HEK293T (cell line): Measurements from ENCODE around the gene LRRC71.
A peak's percentile ranks its signal among the peaks of the same experiment; 100 is the strongest.

ENCODE experiments used
- CTCF ChIA-PET: fragments of 350-600 bp; formaldehyde crosslinking; extraction: SDS; loops from one replicate; lab custom pipeline; 2021; ENCODE audit warnings: antibody characterized with exemption, inconsistent platforms; lab: Yijun Ruan, JAX
- POLR2A ChIA-PET: fragments of 350-600 bp; formaldehyde crosslinking; extraction: SDS; loops from one replicate; lab custom pipeline; 2020; ENCODE audit warnings: antibody characterized with exemption, inconsistent platforms; lab: Yijun Ruan, JAX
- DNase-seq: peaks from one replicate; pipeline ENCODE4 v3.0.0; 2012; ENCODE audit warnings: mixed read lengths; ENCODE audit errors: extremely low spot score
- ARNT ChIP-seq: fragments of 450-650 bp; IDR thresholded peaks from 2 replicates; pipeline ENCODE4 v1.6.1; 2017; ENCODE audit warnings: mild to moderate bottlenecking
- BHLHE40 ChIP-seq: fragments of 450-650 bp; IDR thresholded peaks from 2 replicates; pipeline ENCODE4 v1.6.1; 2016; ENCODE audit warnings: mild to moderate bottlenecking, moderate library complexity, borderline replicate concordance
- CTBP1 ChIP-seq: fragments of 450-650 bp; IDR thresholded peaks from 2 replicates; pipeline ENCODE4 v1.6.1; 2016; ENCODE audit warnings: borderline replicate concordance
- ELF4 ChIP-seq: fragments of 450-650 bp; IDR thresholded peaks from 2 replicates; pipeline ENCODE4 v1.6.1; 2017; ENCODE audit warnings: antibody characterized with exemption
- FOXA1 ChIP-seq: fragments of 450-650 bp; IDR thresholded peaks from 2 replicates; pipeline ENCODE4 v1.6.1; 2016; ENCODE audit warnings: mild to moderate bottlenecking
- FOXK2 ChIP-seq: fragments of 450-650 bp; IDR thresholded peaks from 2 replicates; pipeline ENCODE4 v1.6.1; 2016; ENCODE audit warnings: mild to moderate bottlenecking
- FOXM1 ChIP-seq: fragments of 450-650 bp; IDR thresholded peaks from 2 replicates; pipeline ENCODE4 v1.6.1; 2017; ENCODE audit warnings: mild to moderate bottlenecking, borderline replicate concordance
- HDGF ChIP-seq: fragments of 450-650 bp; IDR thresholded peaks from 2 replicates; pipeline ENCODE4 v1.6.1; 2017; ENCODE audit warnings: antibody characterized with exemption, borderline replicate concordance
- L3MBTL2 ChIP-seq: fragments of 450-650 bp; conservative IDR thresholded peaks from 2 replicates; pipeline ENCODE4 v1.6.1; 2016; ENCODE audit warnings: mild to moderate bottlenecking
- LEF1 ChIP-seq: fragments of 450-650 bp; IDR thresholded peaks from 2 replicates; pipeline ENCODE4 v1.6.1; 2017; ENCODE audit warnings: mild to moderate bottlenecking, borderline replicate concordance
- NFRKB ChIP-seq: fragments of 450-650 bp; IDR thresholded peaks from 2 replicates; pipeline ENCODE4 v1.6.1; 2016; ENCODE audit warnings: mild to moderate bottlenecking, moderate library complexity
- SP1 ChIP-seq: fragments of 450-650 bp; IDR thresholded peaks from 2 replicates; pipeline ENCODE4 v1.6.1; 2017
- SUZ12 ChIP-seq: fragments of 450-650 bp; IDR thresholded peaks from 2 replicates; pipeline ENCODE4 v1.6.1; 2016; ENCODE audit warnings: mild to moderate bottlenecking
- TARDBP ChIP-seq: fragments of 450-650 bp; IDR thresholded peaks from 2 replicates; pipeline ENCODE4 v1.6.1; 2016
- ZNF384 ChIP-seq: fragments of 450-650 bp; IDR thresholded peaks from 2 replicates; pipeline ENCODE4 v1.6.1; 2016
- TF ChIP-seq, protein P1 (sequence below): fragments of 450-650 bp; IDR thresholded peaks from 2 replicates; pipeline ENCODE4 v1.6.1; 2016

LRRC71 gene

DNA sequence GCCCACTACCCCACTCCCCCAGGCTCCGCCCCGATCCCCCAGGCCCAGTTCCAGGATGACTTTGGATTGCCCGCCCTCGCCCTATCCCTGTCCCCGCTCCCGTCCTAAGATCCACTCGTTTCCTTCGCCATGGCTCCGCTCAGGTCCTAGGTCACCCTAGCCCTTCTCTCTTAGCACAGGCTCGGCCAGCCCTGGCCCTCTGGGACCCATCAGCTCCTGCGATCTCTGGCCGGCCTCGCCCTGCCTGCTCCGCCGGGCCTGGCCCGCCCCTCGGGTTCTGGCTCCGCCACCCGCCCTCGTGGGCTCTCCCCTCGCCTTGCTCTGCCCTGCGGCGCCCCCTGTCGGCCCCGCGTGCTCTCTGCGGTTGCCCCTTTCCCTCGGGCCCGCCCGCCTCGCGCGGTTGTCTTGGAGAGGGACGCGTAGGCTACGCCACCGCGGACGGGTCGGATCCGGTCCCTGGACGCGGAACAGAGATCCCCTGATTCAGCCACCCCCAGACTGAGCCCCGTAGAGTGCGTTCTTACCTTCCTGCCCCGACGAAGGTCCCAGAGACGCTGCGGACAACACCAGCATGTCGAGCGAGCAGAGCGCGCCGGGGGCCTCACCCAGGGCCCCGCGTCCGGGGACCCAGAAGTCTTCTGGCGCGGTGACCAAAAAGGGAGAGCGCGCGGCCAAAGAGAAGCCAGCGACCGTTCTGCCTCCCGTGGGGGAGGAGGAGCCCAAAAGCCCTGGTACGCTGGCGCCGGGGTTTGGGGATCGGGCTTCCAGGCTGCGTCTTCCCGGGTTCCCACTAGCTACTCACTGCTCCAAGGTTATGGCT lies at the start of gene LRRC71:
Gene LRRC71 (plus strand): TSS at position 400 of the 820 bp plus-strand sequence. CDS start 172 bp downstream, at position 572.
- POLR2A ChIA-PET, result interaction anchor here (1.7 kb wide), 1 partner anchor 192 kb away, joined by 3 read pairs; the partner anchor contains the start of genes ISG20L2 and METTL25B
- peak; percentile 99 for DNase-seq
- TF ChIP-seq L3MBTL2 (peak; percentile 53; the same call in 1 of the 2 replicates), FOXA1 (no peak), ARNT (peak; percentile 57; the same call in 1 of the 2 replicates), ELF4 (no peak), NFRKB (no peak)
- CTCF ChIA-PET, result interaction anchor here (0.6 to 1.8 kb wide), 19 partner anchors 8 to 296 kb away, joined by 3 to 8 read pairs (median 3); partner anchors contain the start of gene NTRK1

DNA sequence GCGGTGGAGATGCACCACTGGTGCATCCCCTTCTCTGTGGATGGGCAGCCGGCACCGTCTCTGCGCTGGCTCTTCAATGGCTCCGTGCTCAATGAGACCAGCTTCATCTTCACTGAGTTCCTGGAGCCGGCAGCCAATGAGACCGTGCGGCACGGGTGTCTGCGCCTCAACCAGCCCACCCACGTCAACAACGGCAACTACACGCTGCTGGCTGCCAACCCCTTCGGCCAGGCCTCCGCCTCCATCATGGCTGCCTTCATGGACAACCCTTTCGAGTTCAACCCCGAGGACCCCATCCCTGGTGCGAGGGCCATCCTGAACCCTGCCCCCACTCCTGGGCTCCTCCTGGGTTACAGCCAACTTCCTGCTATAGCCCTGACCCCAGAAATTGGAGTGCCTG lies 46.8 kb upstream of the LRRC71 start:
- POLR2A ChIA-PET, result interaction anchor here (1.4 kb wide), 1 partner anchor 13 kb away, joined by 4 read pairs; the partner anchor contains the start of gene NTRK1
- no peak for DNase-seq
- CTCF ChIA-PET, result interaction anchor here (1.2 kb wide), 1 partner anchor 184 kb away, joined by 3 read pairs; no protein-coding TSS in a partner anchor
- TF ChIP-seq LEF1, result no peak
- no peak for TF ChIP-seq NFRKB
- TF ChIP-seq L3MBTL2, result no peak
- no peak for TF ChIP-seq SUZ12
- TF ChIP-seq FOXA1, result no peak
- no peak for TF ChIP-seq ELF4
- TF ChIP-seq CTBP1, result no peak
- no peak for TF ChIP-seq HDGF
- TF ChIP-seq, protein P1, sequence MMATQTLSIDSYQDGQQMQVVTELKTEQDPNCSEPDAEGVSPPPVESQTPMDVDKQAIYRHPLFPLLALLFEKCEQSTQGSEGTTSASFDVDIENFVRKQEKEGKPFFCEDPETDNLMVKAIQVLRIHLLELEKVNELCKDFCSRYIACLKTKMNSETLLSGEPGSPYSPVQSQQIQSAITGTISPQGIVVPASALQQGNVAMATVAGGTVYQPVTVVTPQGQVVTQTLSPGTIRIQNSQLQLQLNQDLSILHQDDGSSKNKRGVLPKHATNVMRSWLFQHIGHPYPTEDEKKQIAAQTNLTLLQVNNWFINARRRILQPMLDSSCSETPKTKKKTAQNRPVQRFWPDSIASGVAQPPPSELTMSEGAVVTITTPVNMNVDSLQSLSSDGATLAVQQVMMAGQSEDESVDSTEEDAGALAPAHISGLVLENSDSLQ, result no peak
- no peak for TF ChIP-seq BHLHE40
- no peak for TF ChIP-seq ZNF384

DNA sequence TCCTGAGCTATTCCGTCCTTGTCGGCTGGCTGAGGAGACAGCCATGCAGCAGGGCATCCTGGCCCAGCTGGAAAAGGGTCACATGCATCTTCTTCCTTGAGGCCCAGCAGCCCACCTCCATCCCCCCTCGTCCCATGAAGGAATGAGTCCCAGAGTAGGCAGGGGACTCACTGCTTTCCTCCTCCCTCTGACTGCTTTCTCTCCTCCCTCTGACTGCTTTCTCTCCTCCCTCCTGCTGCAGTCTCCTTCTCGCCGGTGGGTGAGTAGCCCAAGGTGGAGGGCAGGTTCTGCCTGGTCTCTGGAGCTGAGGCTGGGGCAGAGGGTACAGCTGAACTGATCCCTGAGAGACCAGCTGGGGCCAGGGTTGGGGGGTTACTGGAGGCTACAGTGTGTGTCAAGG lies 46.3 kb upstream of the LRRC71 start:
- no peak for DNase-seq
- POLR2A ChIA-PET, result interaction anchor here (1.4 kb wide), 1 partner anchor 14 kb away, joined by 4 read pairs; the partner anchor contains the start of gene NTRK1
- TF ChIP-seq LEF1, result no peak
- TF ChIP-seq ELF4, result no peak
- TF ChIP-seq FOXA1, result no peak
- no peak for TF ChIP-seq ZNF384
- TF ChIP-seq L3MBTL2, result no peak
- no peak for TF ChIP-seq FOXK2
- TF ChIP-seq BHLHE40, result no peak
- no peak for TF ChIP-seq TARDBP
- no peak for TF ChIP-seq SUZ12
- TF ChIP-seq ARNT, result no peak
- no peak for TF ChIP-seq SP1
- no peak for TF ChIP-seq NFRKB
- TF ChIP-seq, protein P1, result no peak
- CTCF ChIA-PET, result interaction anchor here (0.8 to 1.2 kb wide), 2 partner anchors 15 to 184 kb away, joined by 3 read pairs; partner anchors contain the start of gene INSRR

DNA sequence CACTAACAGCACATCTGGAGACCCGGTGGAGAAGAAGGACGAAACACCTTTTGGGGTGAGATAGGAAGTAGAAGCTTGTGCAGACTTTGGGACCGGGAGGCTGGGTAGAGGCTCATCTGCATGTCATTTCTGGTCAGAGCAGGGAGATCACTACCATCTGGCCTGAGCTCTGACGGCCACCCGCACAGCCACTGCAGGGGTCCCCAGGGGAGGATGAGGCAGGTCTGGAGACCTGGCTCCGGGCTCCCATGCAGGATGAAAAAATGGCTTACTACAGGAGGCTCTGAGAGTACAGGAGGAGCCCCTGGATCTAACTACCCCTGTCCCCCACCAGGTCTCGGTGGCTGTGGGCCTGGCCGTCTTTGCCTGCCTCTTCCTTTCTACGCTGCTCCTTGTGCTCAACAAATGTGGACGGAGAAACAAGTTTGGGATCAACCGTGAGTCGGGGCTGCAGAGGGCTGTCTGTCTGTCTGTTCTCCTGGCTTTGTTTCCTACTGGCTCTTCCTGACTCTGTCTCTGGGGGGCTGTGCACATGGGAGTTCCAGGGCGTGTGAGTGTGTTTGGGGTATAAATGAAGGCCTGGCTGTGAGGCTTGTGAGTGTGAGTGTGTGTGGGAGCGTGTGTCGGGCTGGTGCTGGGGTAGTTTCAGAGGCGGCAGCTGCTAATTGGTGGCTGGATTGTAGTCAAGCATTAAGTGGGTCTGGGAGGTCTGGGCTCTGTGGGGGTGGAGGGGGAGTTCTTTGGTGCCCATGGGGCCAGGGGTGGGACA lies 45.7 kb upstream of the LRRC71 start:
- POLR2A ChIA-PET, result no interaction called here
- no peak for DNase-seq
- no peak for TF ChIP-seq FOXA1
- no peak for TF ChIP-seq BHLHE40
- TF ChIP-seq SP1, result no peak
- TF ChIP-seq, protein P1, result no peak
- TF ChIP-seq ARNT, result no peak
- no peak for TF ChIP-seq ZNF384
- no peak for TF ChIP-seq FOXM1
- TF ChIP-seq FOXK2, result no peak
- TF ChIP-seq TARDBP, result no peak
- TF ChIP-seq ELF4, result no peak
- TF ChIP-seq HDGF, result no peak
- no peak for TF ChIP-seq SUZ12
- TF ChIP-seq NFRKB, result no peak
- no peak for TF ChIP-seq CTBP1
- no peak for TF ChIP-seq L3MBTL2
- CTCF ChIA-PET, result interaction anchor here (0.8 kb wide), 1 partner anchor 15 kb away, joined by 3 read pairs; the partner anchor contains the start of gene INSRR

DNA sequence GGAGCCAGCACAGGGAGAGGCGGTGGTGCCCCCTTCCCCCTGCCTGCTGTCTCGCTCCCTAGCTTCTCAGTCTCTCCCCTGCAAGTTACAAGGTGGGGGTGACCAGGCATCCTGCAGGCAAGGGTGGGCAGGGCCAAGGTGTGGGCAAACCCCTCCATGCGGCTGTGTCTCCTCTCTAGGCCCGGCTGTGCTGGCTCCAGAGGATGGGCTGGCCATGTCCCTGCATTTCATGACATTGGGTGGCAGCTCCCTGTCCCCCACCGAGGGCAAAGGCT lies 45.2 kb upstream of the LRRC71 start:
- CTCF ChIA-PET, result no interaction called here
- POLR2A ChIA-PET, result no interaction called here
- DNase-seq, result no peak
- no peak for TF ChIP-seq NFRKB

DNA sequence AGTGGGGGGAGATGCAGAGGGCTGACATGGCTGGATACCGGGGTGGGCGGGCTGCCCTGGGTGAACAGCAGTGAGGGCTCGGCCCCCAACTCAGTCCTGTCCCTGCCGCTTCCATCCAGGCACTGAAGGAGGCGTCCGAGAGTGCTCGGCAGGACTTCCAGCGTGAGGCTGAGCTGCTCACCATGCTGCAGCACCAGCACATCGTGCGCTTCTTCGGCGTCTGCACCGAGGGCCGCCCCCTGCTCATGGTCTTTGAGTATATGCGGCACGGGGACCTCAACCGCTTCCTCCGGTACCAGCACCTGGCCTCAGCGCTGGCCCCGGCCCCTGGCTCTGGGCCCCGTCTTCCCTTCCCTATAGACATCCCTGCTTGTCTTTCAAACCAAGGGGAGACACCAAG lies 44.2 kb upstream of the LRRC71 start:
- DNase-seq, result no peak
- no peak for TF ChIP-seq LEF1
- no peak for TF ChIP-seq CTBP1
- TF ChIP-seq BHLHE40, result no peak
- no peak for TF ChIP-seq ZNF384
- no peak for TF ChIP-seq FOXA1
- no peak for TF ChIP-seq SUZ12
- no peak for TF ChIP-seq FOXM1
- no peak for TF ChIP-seq L3MBTL2
- TF ChIP-seq TARDBP, result no peak
- TF ChIP-seq, protein P1, result no peak
- TF ChIP-seq SP1, result no peak
- no peak for TF ChIP-seq HDGF
- TF ChIP-seq ELF4, result no peak
- no peak for TF ChIP-seq FOXK2
- TF ChIP-seq NFRKB, result no peak
- TF ChIP-seq ARNT, result no peak
- ChIA-PET CTCF (interaction anchor here (1.5 to 2.4 kb wide), 2 partner anchors 15 to 187 kb away, joined by 5 read pairs; partner anchors contain the start of gene NTRK1), POLR2A (no interaction called here)
